Measurements from ENCODE around the gene VIPR1.

Gene VIPR1

DNA sequence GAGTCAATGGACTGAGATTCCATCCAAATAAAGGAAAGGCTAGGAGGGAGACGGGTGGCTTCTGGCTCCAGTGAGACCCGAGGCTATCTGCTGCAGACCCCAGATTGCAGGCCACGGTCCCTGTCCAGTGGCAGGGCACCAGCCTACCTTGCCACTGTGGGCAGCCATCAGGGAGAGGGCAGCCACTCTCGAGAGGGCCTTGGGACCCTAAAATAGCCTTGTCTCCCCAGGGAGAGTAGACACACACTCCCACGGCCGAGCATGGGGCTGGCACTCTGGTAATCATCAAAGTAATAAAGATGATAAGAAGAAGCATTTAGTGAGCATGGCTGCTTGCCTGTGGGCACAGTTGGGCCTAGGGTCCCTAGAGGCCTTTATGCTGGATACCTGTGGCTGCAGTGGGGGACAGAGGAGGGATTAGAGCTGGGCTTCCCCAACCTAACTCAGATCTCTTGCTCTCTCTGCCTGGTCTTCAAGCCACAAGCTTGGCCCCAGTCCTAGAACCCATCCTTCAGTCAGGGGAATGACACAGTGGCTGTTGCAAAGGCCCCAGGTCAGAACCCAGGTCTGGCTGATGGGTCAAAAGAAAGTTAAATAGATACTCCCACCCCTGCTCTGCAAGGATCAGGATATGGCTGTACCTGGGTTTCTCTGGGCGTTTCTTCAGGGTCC lies 9.2 kb upstream of the VIPR1 start:
- Histone ChIP-seq H3K4me3 (ENCODE audit: low read depth, low read length, poor library complexity, severe bottlenecking) (no peak overlapping the region), H3K27me3 (ENCODE audit: insufficient read depth, low read length) (peaks cover 6% of the 10 kb centered on the region; the same call in 1 of the 2 replicates), H2AFZ (ENCODE audit: low read length) (no peak overlapping the region), H3K36me3 (ENCODE audit: insufficient read depth, low read length) (no peaks in the 10 kb centered on the region), H3K79me2 (ENCODE audit: insufficient read depth, low read length) (no peaks in the 10 kb centered on the region), H3K4me2 (ENCODE audit: low read length) (no peak overlapping the region), H4K20me1 (ENCODE audit: insufficient read depth, low read length) (no peaks in the 10 kb centered on the region), H3K27ac (ENCODE audit: low read depth, low read length, poor library complexity, severe bottlenecking) (no peak overlapping the region), H3F3A (ENCODE audit: insufficient read depth, low read length) (no peaks in the 10 kb centered on the region), H3K9me3 (ENCODE audit: low read length) (no peaks in the 10 kb centered on the region), H3K9me2 (ENCODE audit: low read depth, low read length) (no peaks in the 10 kb centered on the region), H3K4me1 (ENCODE audit: insufficient read depth, low read length, severe bottlenecking) (peaks cover 25% of the 10 kb centered on the region), H3K9ac (ENCODE audit: low read length) (no peak overlapping the region)
- TF ChIP-seq CTCF (IDR thresholded peaks at IDR 0.05; ENCODE audit: low read length) (no peak), EZH2 (IDR thresholded peaks at IDR 0.05; ENCODE audit: borderline replicate concordance, low read length) (no peak)

- no peak overlapping the region for H3K4me2 ChIP-seq (ENCODE audit: low read length)
Observed at GRCh38 chr3:42493798-42494151, 8.7 kb upstream of the VIPR1 start.

DNA sequence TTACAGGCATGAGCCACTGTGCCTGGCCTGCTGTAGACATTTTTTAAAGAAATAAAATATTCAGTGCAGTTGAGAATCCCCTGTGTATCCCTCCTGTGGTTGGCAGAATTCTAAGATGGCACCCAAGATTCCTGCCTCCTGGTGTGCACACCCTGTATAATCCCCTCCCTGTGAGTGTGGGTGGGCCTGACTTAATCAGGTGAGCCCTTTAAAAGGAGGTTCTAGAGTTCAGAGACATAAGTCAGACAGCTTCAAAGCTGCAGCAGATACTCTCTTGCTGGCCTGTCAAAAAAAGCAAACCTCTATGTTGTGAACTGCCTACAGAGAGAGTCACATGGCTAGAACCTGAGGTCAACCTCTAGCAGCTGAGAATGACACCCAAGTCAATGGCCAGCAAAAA lies 7.0 kb upstream of the VIPR1 start:
- no peaks in the 10 kb centered on the region for H3K79me2 ChIP-seq (ENCODE audit: insufficient read depth, low read length)
- H2AFZ ChIP-seq (ENCODE audit: low read length) = no peak overlapping the region
- no peaks in the 10 kb centered on the region for H3K9me3 ChIP-seq (ENCODE audit: low read length)
- no peaks in the 10 kb centered on the region for H3K9me2 ChIP-seq (ENCODE audit: low read depth, low read length)
- H3K27me3 ChIP-seq (ENCODE audit: insufficient read depth, low read length) = peaks cover 9% of the 10 kb centered on the region; the same call in 1 of the 2 replicates
- no peak overlapping the region for H3K9ac ChIP-seq (ENCODE audit: low read length)
- no peak overlapping the region for H3K27ac ChIP-seq (ENCODE audit: low read depth, low read length, poor library complexity, severe bottlenecking)
- H3K4me1 ChIP-seq (ENCODE audit: insufficient read depth, low read length, severe bottlenecking) = peaks cover 18% of the 10 kb centered on the region
- H4K20me1 ChIP-seq (ENCODE audit: insufficient read depth, low read length) = no peaks in the 10 kb centered on the region
- no peaks in the 10 kb centered on the region for H3K36me3 ChIP-seq (ENCODE audit: insufficient read depth, low read length)
- H3F3A ChIP-seq (ENCODE audit: insufficient read depth, low read length) = no peaks in the 10 kb centered on the region
- no peak for TF ChIP-seq CTCF (IDR thresholded peaks at IDR 0.05; ENCODE audit: low read length)
- no peak for TF ChIP-seq EZH2 (IDR thresholded peaks at IDR 0.05; ENCODE audit: borderline replicate concordance, low read length)
- H3K4me2 ChIP-seq (ENCODE audit: low read length) = no peak overlapping the region
- no peak overlapping the region for H3K4me3 ChIP-seq (ENCODE audit: low read depth, low read length, poor library complexity, severe bottlenecking)

More at GRCh38 chr3:42493798-42494151, 8.7 kb upstream of the VIPR1 start:
- peaks cover 6% of the 10 kb centered on the region; the same call in 1 of the 2 replicates for H3K27me3 ChIP-seq (ENCODE audit: insufficient read depth, low read length)
- no peak overlapping the region for H3K4me3 ChIP-seq (ENCODE audit: low read depth, low read length, poor library complexity, severe bottlenecking)
- no peak overlapping the region for H3K27ac ChIP-seq (ENCODE audit: low read depth, low read length, poor library complexity, severe bottlenecking)
- H3K9ac ChIP-seq (ENCODE audit: low read length) = no peak overlapping the region
- peaks cover 25% of the 10 kb centered on the region for H3K4me1 ChIP-seq (ENCODE audit: insufficient read depth, low read length, severe bottlenecking)
- H3F3A ChIP-seq (ENCODE audit: insufficient read depth, low read length) = no peaks in the 10 kb centered on the region
- H3K79me2 ChIP-seq (ENCODE audit: insufficient read depth, low read length) = no peaks in the 10 kb centered on the region
- no peaks in the 10 kb centered on the region for H3K9me2 ChIP-seq (ENCODE audit: low read depth, low read length)
- TF ChIP-seq EZH2 (IDR thresholded peaks at IDR 0.05; ENCODE audit: borderline replicate concordance, low read length) (no peak), CTCF (IDR thresholded peaks at IDR 0.05; ENCODE audit: low read length) (no peak)
- no peaks in the 10 kb centered on the region for H3K36me3 ChIP-seq (ENCODE audit: insufficient read depth, low read length)
- no peak overlapping the region for H2AFZ ChIP-seq (ENCODE audit: low read length)
- no peaks in the 10 kb centered on the region for H4K20me1 ChIP-seq (ENCODE audit: insufficient read depth, low read length)
- no peaks in the 10 kb centered on the region for H3K9me3 ChIP-seq (ENCODE audit: low read length)
